Stimulated activated CD4-positive, alpha-beta T cell treated with anti-CD3 and anti-CD28 coated beads, Interleukin-1b, Interleukin-23, amount 100 ng/mL, for 4 hours (primary cell): ENCODE results near the gene UTS2.
A peak's percentile ranks its signal among the peaks of the same experiment; 100 is the strongest.

ENCODE experiments used
- DNase-seq, 2 donors: peaks; one replicate each; pipeline ENCODE4 v3.0.0-alpha.2; 2020; ENCODE audit warnings: low read depth in 2 of 2

Gene UTS2

GRCh38 chr1:7863756-7864328 lies 11.0 kb upstream of the UTS2 start:
- no peak for DNase-seq

GRCh38 chr1:7862211-7863060 lies 9.6 kb upstream of the UTS2 start:
- DNase-seq: no peak

- DNase-seq: no peak
Observed at GRCh38 chr1:7861452-7861851, 8.6 kb upstream of the UTS2 start.

GRCh38 chr1:7860130-7860529 lies 7.3 kb upstream of the UTS2 start:
- no peak for DNase-seq

- no peak for DNase-seq
Observed at GRCh38 chr1:7859406-7859805, 6.5 kb upstream of the UTS2 start.

GRCh38 chr1:7857985-7858384 lies 5.1 kb upstream of the UTS2 start:
- DNase-seq: no peak

- no peak for DNase-seq
Observed at GRCh38 chr1:7857000-7857399, 4.1 kb upstream of the UTS2 start.

GRCh38 chr1:7856345-7856744 lies 3.5 kb upstream of the UTS2 start:
- no peak for DNase-seq

GRCh38 chr1:7853684-7854026 lies 790 bp upstream of the UTS2 start:
- no peak for DNase-seq

GRCh38 chr1:7850786-7851185 lies 2.1 kb downstream of the UTS2 start:
- DNase-seq: no peak

- DNase-seq: no peak
Observed at GRCh38 chr1:7847599-7847998, 5.3 kb downstream of the UTS2 start.

- DNase-seq: no peak
Observed at GRCh38 chr1:7846656-7847055, 6.2 kb downstream of the UTS2 start.

- no peak for DNase-seq
Observed at GRCh38 chr1:7845761-7846160, 7.1 kb downstream of the UTS2 start.

GRCh38 chr1:7842517-7842916 lies 10.3 kb downstream of the UTS2 start:
- DNase-seq: no peak

GRCh38 chr1:7839526-7839925 lies 13.3 kb downstream of the UTS2 start:
- DNase-seq: no peak

GRCh38 chr1:7838714-7839113 lies 14.2 kb downstream of the UTS2 start:
- no peak for DNase-seq

- DNase-seq: no peak
Observed at GRCh38 chr1:7833035-7833434, 19.8 kb downstream of the UTS2 start.

GRCh38 chr1:7831458-7831857 lies 21.4 kb downstream of the UTS2 start:
- DNase-seq: no peak

GRCh38 chr1:7827126-7827955 lies 25.5 kb downstream of the UTS2 start:
- peak; percentile 5 to 23 for DNase-seq

GRCh38 chr1:7826363-7826762 lies 26.5 kb downstream of the UTS2 start:
- DNase-seq: no peak

GRCh38 chr1:7824701-7825100 lies 28.2 kb downstream of the UTS2 start:
- DNase-seq: no peak

- DNase-seq: no peak
Observed at GRCh38 chr1:7821282-7821681, 31.6 kb downstream of the UTS2 start.
